ENCODE results near the gene ELMO3.

ELMO3 gene

GRCh38 chr16:67244387-67245185 is 45.7 kb downstream of the ELMO3 start:
- DNase-seq = peak; percentile 72

GRCh38 chr16:67245186-67245585 is 46.3 kb downstream of the ELMO3 start:
- no peak for DNase-seq

GRCh38 chr16:67245674-67246080 is 46.7 kb downstream of the ELMO3 start:
- DNase-seq = no peak

GRCh38 chr16:67246081-67246755 is 47.3 kb downstream of the ELMO3 start:
- no peak for DNase-seq

GRCh38 chr16:67246756-67247191 is 47.8 kb downstream of the ELMO3 start:
- DNase-seq = peak; percentile 39

GRCh38 chr16:67247192-67248072 is 48.5 kb downstream of the ELMO3 start, which contains the start of gene FHOD1:
Gene FHOD1 (minus strand): TSS chr16:67247481. CDS start chr16:67247410, 71 bp downstream.
- DNase-seq = peak; percentile 96

- no peak for DNase-seq
These were observed 49.1 kb downstream of the ELMO3 start for GRCh38 chr16:67248073-67248400.

GRCh38 chr16:67248401-67249177 is 49.7 kb downstream of the ELMO3 start, which contains the start of gene SLC9A5:
Gene SLC9A5 (plus strand): TSS chr16:67248979. CDS start chr16:67249015, 36 bp downstream.
- DNase-seq = peak; percentile 39

GRCh38 chr16:67249178-67250044 is 50.5 kb downstream of the ELMO3 start:
- DNase-seq = no peak

GRCh38 chr16:67250045-67250327 is 51.1 kb downstream of the ELMO3 start:
- DNase-seq = no peak

- DNase-seq = no peak
These were observed 53.9 kb downstream of the ELMO3 start for GRCh38 chr16:67252609-67253497.

Measured in activated naive CD4-positive, alpha-beta T cell treated with anti-CD3 and anti-CD28 coated beads, Interleukin-2, amount 50 U/mL, for 16 hours (primary cell).